H1 (cell line): ENCODE measurements around the gene ETNPPL.

Experiments used
- BCL11A ChIP-seq, 2 experiments: IDR thresholded peaks; one replicate each; pipeline ENCODE4 v1.6.1; 2011; ENCODE audit warnings: low read depth in 2 of 2, low read length in 2 of 2, mild to moderate bottlenecking in 2 of 2
- CREB1 ChIP-seq: IDR thresholded peaks from 2 replicates; pipeline ENCODE4 v1.6.1; 2012; ENCODE audit warnings: inconsistent platforms
- EP300 ChIP-seq, 2 experiments: IDR thresholded peaks; 1 replicate in 1 of 2; 2 replicates in 1 of 2; pipeline ENCODE4 v1.6.1; 2011 to 2012; ENCODE audit warnings: low read depth in 2 of 2, low read length in 2 of 2, mild to moderate bottlenecking in 2 of 2, borderline replicate concordance in 1 of 2, inconsistent platforms in 1 of 2, moderate library complexity in 1 of 2
- EZH2 ChIP-seq: fragments of 200-600 bp; sonication (generic); IDR thresholded peaks from 2 replicates; pipeline ENCODE4 v1.7.1; 2012; ENCODE audit warnings: low read depth, mild to moderate bottlenecking, moderate library complexity, low read length, inconsistent platforms; ENCODE audit not compliant: severe bottlenecking
- FOSL1 ChIP-seq: IDR thresholded peaks from 2 replicates; pipeline ENCODE4 v1.6.1; 2011; ENCODE audit warnings: mild to moderate bottlenecking, low read depth, low read length, moderate library complexity; ENCODE audit not compliant: insufficient read depth
- JUND ChIP-seq: IDR thresholded peaks from 2 replicates; pipeline ENCODE4 v1.6.1; 2011; ENCODE audit warnings: mild to moderate bottlenecking, improper control_type of control experiment, low read length
- KDM5A ChIP-seq: fragments of 200-600 bp; IDR thresholded peaks from 2 replicates; pipeline ENCODE4 v1.7.1; 2012; ENCODE audit warnings: mild to moderate bottlenecking, low read length, inconsistent platforms, mixed read lengths
- NRF1 ChIP-seq: IDR thresholded peaks from 2 replicates; pipeline ENCODE4 v1.6.1; 2011; ENCODE audit warnings: mild to moderate bottlenecking, low read depth, low read length, improper control_type of control experiment
- POLR2A ChIP-seq, 2 experiments: IDR thresholded peaks; 1 replicate in 1 of 2; 2 replicates in 1 of 2; pipeline ENCODE4 v1.6.1; 2011; ENCODE audit warnings: low read depth in 2 of 2, low read length in 2 of 2, mild to moderate bottlenecking in 2 of 2; ENCODE audit errors: control extremely low read depth in 1 of 2
- POLR2AphosphoS5 ChIP-seq: IDR thresholded peaks from 2 replicates; pipeline ENCODE4 v1.6.1; 2011; ENCODE audit warnings: low read depth, low read length
- SP2 ChIP-seq: IDR thresholded peaks from 2 replicates; pipeline ENCODE4 v1.6.1; 2012; ENCODE audit warnings: mild to moderate bottlenecking, low read length, inconsistent platforms
- ZNF274 ChIP-seq: IDR thresholded peaks from 2 replicates; pipeline ENCODE4 v1.7.0; 2012; ENCODE audit warnings: low read length, borderline replicate concordance; ENCODE audit errors: extremely low read depth
- TF ChIP-seq, protein P1 (sequence below), 3 experiments: IDR thresholded peaks; 1 replicate in 2 of 3; 2 replicates in 1 of 3; pipeline versions ENCODE4 v1.5.1 to v1.6.1; 2011; ENCODE audit warnings: low read length in 3 of 3, mild to moderate bottlenecking in 3 of 3, inconsistent platforms in 2 of 3, low read depth in 1 of 3, moderate library complexity in 1 of 3; ENCODE audit not compliant: insufficient read depth in 1 of 3; ENCODE audit errors: control extremely low read depth in 1 of 3
- TF ChIP-seq, protein P2 (sequence below): IDR thresholded peaks from 2 replicates; pipeline ENCODE4 v1.6.1; 2011; ENCODE audit warnings: low read length, improper control_type of control experiment

DNA sequence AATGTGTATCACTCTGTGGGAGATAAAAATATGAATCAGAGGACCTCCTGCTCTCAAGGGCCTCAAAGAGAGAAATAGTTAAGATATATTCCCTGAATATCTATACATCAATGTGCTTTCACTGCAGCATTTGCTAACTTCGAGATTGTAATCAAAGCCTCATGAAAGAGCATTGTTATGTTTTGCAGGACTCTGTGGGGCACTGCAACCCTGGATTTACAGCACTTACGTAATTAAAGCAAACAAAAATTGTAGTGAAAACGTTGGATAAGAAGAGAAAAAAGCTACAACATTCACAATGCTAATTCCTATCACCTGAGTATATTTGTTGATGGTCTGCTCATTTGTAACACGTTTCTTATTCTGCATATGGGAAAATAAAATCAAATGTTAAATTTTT lies 48.0 kb downstream of the ETNPPL start:
- no peak for TF ChIP-seq CREB1
- TF ChIP-seq, protein P1, sequence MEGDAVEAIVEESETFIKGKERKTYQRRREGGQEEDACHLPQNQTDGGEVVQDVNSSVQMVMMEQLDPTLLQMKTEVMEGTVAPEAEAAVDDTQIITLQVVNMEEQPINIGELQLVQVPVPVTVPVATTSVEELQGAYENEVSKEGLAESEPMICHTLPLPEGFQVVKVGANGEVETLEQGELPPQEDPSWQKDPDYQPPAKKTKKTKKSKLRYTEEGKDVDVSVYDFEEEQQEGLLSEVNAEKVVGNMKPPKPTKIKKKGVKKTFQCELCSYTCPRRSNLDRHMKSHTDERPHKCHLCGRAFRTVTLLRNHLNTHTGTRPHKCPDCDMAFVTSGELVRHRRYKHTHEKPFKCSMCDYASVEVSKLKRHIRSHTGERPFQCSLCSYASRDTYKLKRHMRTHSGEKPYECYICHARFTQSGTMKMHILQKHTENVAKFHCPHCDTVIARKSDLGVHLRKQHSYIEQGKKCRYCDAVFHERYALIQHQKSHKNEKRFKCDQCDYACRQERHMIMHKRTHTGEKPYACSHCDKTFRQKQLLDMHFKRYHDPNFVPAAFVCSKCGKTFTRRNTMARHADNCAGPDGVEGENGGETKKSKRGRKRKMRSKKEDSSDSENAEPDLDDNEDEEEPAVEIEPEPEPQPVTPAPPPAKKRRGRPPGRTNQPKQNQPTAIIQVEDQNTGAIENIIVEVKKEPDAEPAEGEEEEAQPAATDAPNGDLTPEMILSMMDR (IDR thresholded peaks at IDR 0.05; ENCODE audit: control extremely low read depth in 1 of 3, insufficient read depth in 1 of 3, low read depth in 1 of 3, low read length in 3 of 3): no peak
- no peak for TF ChIP-seq POLR2A (IDR thresholded peaks at IDR 0.05; ENCODE audit: control extremely low read depth in 1 of 2, low read depth in 2 of 2, low read length in 2 of 2)
- TF ChIP-seq, protein P2, sequence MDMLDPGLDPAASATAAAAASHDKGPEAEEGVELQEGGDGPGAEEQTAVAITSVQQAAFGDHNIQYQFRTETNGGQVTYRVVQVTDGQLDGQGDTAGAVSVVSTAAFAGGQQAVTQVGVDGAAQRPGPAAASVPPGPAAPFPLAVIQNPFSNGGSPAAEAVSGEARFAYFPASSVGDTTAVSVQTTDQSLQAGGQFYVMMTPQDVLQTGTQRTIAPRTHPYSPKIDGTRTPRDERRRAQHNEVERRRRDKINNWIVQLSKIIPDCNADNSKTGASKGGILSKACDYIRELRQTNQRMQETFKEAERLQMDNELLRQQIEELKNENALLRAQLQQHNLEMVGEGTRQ: no peak
- no peak for TF ChIP-seq EZH2
- TF ChIP-seq SP2: no peak
- no peak for TF ChIP-seq ZNF274
- TF ChIP-seq POLR2AphosphoS5: no peak
- TF ChIP-seq KDM5A: no peak
- no peak for TF ChIP-seq NRF1
- no peak for TF ChIP-seq FOSL1
- no peak for TF ChIP-seq EP300 (IDR thresholded peaks at IDR 0.05; ENCODE audit: borderline replicate concordance in 1 of 2, low read depth in 2 of 2, low read length in 2 of 2)
- TF ChIP-seq BCL11A (IDR thresholded peaks at IDR 0.05; ENCODE audit: low read depth in 2 of 2, low read length in 2 of 2): no peak
- TF ChIP-seq JUND: no peak
